Right lobe of liver (tissue), 4 donors: ENCODE data around the gene SOHLH1.

Experiments
- CTCF ChIP-seq, 4 donors: fragments of 200-600 bp in 3 of 4; fragments of 450-650 bp in 1 of 4; IDR thresholded peaks; one replicate each; pipeline versions ENCODE4 v1.5.1 to v1.8.0; 2016 to 2022; ENCODE audit warnings: antibody characterized with exemption in 4 of 4, mild to moderate bottlenecking in 2 of 4
- POLR2A ChIP-seq: fragments of 450-650 bp; IDR thresholded peaks from one replicate; pipeline ENCODE4 v1.6.1; 2017; ENCODE audit warnings: antibody characterized with exemption, mild to moderate bottlenecking
- donor health status: DM: no; HTN: no; CAD: no.
- donor health status: DM: no; HTN: no; CAD: no.
- donor health status: DM: no; HTN: yes; CAD: no.

- TF ChIP-seq CTCF (IDR thresholded peaks at IDR 0.05), result no peak
- no peak for TF ChIP-seq POLR2A
These were observed 18.1 kb downstream of the SOHLH1 start for GRCh38 chr9:135681161-135681560.
